H54 (cell line): ENCODE data around the gene FGFBP3.
"Not testable (repeated sequence)": the region's sequence is repeated elsewhere in the genome, so short reads cannot be mapped to it uniquely, and the experiment has no call there.

Experiments
- DNase-seq: peaks from one replicate; pipeline ENCODE4 v3.0.0; 2011; ENCODE audit warnings: low spot score, mixed read lengths; ENCODE audit not compliant: insufficient read length
- FAIRE-seq: peaks from 3 replicates; lab custom pipeline; 2011; peaks lifted over from hg19 to GRCh38; lab: Jason Lieb, UNC
- POLR2A ChIP-seq: IDR thresholded peaks from 2 replicates; pipeline ENCODE4 v1.6.1; 2011; ENCODE audit warnings: low read depth, mild to moderate bottlenecking, low read length

Gene FGFBP3

DNA sequence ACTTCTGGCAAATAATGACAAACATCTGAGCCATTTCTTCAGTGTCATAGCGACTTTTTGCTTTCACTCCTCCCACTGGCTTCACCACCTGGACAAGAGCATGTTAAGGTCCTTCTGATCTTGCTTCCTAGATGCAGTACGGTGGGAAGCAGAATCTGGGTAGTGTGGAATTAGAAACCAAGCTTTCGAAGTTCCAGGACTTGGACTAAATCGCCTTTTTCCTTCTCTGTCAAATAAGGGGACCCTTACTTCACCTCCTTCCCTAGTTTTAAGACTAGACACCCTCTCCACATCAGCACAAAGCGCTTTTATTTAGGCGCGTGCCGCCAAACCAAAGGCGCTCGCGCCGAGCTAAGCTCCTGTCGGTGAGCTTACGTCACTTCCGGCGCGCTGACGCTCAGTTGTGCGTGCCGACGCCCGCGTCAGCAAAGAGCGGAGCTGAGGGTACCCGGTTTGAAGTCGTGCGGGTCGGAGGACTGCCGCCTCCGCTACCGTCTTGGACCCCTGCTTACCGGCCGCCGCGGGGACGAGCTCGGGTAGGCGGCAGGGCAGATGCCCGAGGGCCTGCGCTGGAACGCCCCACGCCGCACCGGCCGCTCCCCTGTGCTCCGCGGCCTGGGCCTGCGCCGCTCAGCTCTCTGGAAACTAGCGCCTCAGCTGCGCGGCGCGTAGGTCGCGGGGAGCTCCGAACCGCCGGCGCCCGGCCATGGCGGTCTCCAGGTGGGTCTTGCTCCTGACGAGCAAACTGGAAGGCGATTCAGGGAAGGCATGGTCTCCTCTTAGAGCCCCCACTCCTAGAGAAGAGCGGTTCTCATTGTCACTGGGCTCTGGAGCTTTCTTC, 14.3 kb upstream of the FGFBP3 start, which contains the start of gene BTAF1:
BTAF1 (plus strand) TSS at position 400 of the 841 bp plus-strand sequence; CDS start at position 707, 307 bp downstream.
- peak; percentile 89 for TF ChIP-seq POLR2A
- FAIRE-seq (peak; percentile 98), DNase-seq (peak; percentile 79)

- no peak for TF ChIP-seq POLR2A
- FAIRE-seq (no peak), DNase-seq (no peak)
These were observed 10.4 kb upstream of the FGFBP3 start for GRCh38 chr10:91919651-91920050.

DNA sequence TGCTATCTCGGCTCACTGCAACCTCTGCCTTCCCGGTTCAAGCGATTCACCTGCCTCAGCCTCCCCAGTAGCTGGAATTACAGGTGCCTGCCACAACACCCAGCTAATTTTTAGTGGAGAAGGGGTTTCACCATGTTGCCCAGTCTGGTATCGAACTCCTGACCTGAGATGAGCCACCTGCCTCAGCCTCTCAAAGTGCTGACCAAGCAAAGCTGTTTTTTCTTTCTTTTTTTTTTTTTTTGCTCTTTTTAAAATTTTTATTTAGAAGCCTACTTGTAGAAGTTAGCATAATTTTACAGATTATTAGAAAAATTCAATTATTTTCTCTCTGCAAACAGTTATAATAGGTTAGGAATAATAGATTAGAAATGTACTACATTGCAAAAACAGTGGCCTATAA, 1.2 kb upstream of the FGFBP3 start:
- TF ChIP-seq POLR2A: no peak
- DNase-seq (no peak), FAIRE-seq (no peak)

DNA sequence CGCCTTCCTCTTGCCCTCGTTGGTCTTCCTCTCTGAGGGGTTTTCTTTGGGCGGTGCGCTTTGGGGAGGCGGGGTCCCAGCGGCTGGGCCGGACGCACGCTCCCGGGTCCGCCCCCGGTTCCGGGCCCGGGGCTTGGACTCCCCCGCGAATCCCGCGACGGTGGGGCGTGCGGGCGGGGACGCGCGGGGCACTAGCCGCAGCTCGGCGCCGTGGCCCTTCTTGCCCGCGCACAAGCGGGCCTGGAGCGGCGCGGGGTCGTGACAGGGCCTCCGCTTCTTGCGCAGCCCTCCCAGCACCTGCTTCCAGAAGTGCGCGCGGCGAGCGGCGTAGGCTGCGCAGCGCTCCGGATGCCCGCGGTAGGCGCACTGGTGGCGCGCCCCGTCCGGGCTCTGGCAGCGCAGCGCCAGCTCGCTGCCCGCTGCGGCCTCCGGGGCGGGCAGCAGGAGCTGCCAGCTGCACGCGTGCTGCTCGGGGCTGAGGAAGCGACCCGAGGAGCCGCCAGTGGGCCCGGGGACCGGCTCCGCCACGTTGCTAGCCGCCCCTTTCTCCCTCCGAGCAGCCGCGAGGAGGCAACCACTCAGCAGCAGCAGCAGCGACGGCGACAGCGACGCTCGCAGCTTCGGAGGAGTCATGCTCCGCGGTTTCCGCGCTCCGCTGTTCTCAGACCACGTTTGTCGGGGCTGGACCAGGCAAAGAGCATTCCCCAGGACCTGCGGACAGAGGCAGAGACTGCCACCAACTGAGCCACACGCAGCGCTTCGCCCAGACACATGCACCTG, 759 bp downstream of the FGFBP3 start:
- TF ChIP-seq POLR2A: peak; percentile 51
- FAIRE-seq (peak; percentile 89), DNase-seq (peak; percentile 75)

- DNase-seq (no peak), FAIRE-seq (no peak)
- TF ChIP-seq POLR2A: no peak
These were observed 1.4 kb downstream of the FGFBP3 start for GRCh38 chr10:91907914-91908336.

GRCh38 chr10:91907033-91907594, 2.2 kb downstream of the FGFBP3 start:
- TF ChIP-seq POLR2A: no peak
- DNase-seq: no peak
- no peak for FAIRE-seq

DNA sequence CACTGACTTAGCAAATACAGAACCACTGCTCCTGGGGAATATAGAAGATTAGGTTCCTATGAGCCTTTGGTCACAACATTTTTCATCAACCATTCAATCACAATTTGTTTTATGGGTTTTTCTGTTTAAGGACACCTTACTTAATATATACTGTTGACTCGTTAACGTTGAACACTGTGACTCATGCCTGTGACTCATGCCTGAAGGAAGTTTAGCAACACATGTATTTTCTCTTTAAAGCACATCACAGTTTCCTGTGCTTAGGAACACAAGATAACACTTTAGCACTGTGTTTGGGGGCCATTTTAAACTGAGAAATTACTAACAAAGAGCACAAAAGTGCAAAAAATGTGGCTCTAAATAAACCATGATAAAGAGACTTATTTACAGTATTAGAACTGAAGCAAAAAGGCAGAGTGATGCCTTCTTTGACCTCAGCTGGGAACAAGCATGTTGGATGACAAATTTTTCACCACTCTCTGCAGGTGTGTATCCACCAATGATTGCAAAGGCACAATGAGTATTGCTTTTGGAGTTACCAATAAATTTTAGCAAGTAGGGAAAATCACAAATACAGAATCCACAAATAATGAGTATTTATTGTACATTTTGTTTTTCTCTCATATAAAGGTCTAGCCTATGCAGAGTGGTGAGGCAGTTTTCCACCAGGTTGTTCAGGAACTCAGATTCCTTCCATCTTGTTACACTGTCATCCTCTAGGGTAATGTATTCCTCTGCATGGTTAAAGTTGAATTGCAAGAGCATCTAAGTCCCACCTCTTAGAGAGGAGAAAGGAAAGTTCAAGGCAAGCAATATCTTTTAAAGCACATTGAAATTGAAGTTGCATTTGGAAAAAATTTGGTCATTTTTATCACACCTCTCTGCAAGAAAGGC, 7.3 kb downstream of the FGFBP3 start:
- FAIRE-seq: peak; percentile 98
- DNase-seq: peak; percentile 75
- TF ChIP-seq POLR2A: no peak

- FAIRE-seq (no peak), DNase-seq (no peak)
- no peak for TF ChIP-seq POLR2A
These were observed 11.9 kb downstream of the FGFBP3 start for GRCh38 chr10:91897421-91897820.

- no peak for DNase-seq
- FAIRE-seq: no peak
- TF ChIP-seq POLR2A: no peak
These were observed 13.0 kb downstream of the FGFBP3 start for GRCh38 chr10:91896212-91896756.

DNA sequence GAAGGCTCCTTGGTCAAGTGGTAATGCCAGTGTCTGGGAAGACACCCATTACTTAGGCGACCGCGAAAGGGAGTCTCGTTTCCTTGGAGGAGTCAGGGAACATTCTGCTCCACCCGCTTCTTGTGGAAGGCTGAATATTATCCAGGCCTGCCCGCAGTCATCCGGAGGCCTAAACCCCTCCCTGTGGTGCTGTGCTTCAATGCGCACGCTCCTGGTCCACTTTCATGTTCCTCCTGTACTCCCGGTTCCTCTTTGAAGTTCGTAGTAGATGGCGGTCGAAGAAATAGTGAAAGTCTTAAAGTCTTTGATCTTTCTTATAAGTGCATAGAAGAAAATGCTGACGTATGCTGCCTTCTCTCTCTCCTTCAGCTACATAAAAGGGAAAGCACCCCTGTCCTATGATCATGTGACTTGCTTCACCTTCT, 15.0 kb downstream of the FGFBP3 start:
- DNase-seq, FAIRE-seq: not testable (repeated sequence)

- FAIRE-seq: no peak
- TF ChIP-seq POLR2A: no peak
- no peak for DNase-seq
These were observed 16.2 kb downstream of the FGFBP3 start for GRCh38 chr10:91893051-91893450.

- FAIRE-seq: peak; percentile 99
- DNase-seq: peak; percentile 56
- TF ChIP-seq POLR2A: no peak
These were observed 17.9 kb downstream of the FGFBP3 start for GRCh38 chr10:91891125-91892001.
